T-helper 1 cell treated with Interleukin-12 subunit alpha and Interleukin-12 subunit beta and Interleukin-4 antibody, amounts not matched to agents 30 μg/mL and 1 μg/mL, for 36 hours (primary cell): ENCODE results near the gene MEAF6.
"Not testable (repeated sequence)": the region's sequence is repeated elsewhere in the genome, so short reads cannot be mapped to it uniquely, and the experiment has no call there.

Source experiments
- H3K27ac Mint-ChIP-seq: one replicate; pipeline ENCODE4 v1.8.0; 2021; ENCODE audit warnings: mild to moderate bottlenecking, mixed read lengths
- H3K27me3 Mint-ChIP-seq: one replicate; pipeline ENCODE4 v1.8.0; 2021; ENCODE audit warnings: low read depth, mixed read lengths
- H3K36me3 Mint-ChIP-seq: one replicate; pipeline ENCODE4 v1.8.0; 2021; ENCODE audit warnings: low read depth, mixed read lengths
- H3K4me1 Mint-ChIP-seq: one replicate; pipeline ENCODE4 v1.8.0; 2021; ENCODE audit warnings: low read depth, mixed read lengths
- H3K4me3 Mint-ChIP-seq: one replicate; pipeline ENCODE4 v1.8.0; 2021; ENCODE audit warnings: mild to moderate bottlenecking, moderate library complexity, mixed read lengths
- H3K9me3 Mint-ChIP-seq: one replicate; pipeline ENCODE4 v1.8.0; 2021; ENCODE audit warnings: mixed read lengths

MEAF6 gene

GRCh38 chr1:37514350-37515184 is at the start of gene MEAF6:
TSS of gene MEAF6 (minus strand) at chr1:37514766. CDS start at chr1:37514746, 20 bp downstream.
- H3K4me1 Mint-ChIP-seq: peaks cover 35% of the 10 kb centered on the region
- no peaks in the 10 kb centered on the region for H3K27me3 Mint-ChIP-seq
- H3K4me3 Mint-ChIP-seq: peak within 1 kb of the TSS; percentile 96
- peak within 1 kb of the TSS; percentile 89 for H3K27ac Mint-ChIP-seq
- H3K36me3 Mint-ChIP-seq: peaks cover 12% of the 10 kb centered on the region
- H3K9me3 Mint-ChIP-seq: no peaks in the 10 kb centered on the region

DNA sequence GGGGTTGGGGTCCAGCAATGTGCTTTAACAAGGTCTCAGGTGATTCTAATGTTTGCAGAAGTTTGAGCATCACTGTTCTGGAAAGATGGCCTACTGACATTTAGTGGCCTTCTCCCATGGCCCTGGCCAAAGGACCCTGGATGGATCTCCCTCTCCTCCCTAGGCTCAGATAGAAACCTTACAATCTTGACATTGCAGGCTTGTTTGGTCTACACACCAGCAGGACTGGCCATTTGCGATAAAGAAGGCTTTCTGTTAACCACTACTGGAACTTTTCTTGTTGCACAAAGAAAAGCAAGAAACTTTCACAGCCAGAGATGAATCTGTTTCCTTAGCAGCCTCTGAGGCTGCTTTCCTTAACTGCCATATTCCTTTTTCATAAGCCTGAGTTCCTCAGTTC is 48.4 kb upstream of the MEAF6 start:
- H3K27ac Mint-ChIP-seq: peak overlapping the region; percentile 18
- no peak overlapping the region for H3K4me3 Mint-ChIP-seq
- H3K27me3 Mint-ChIP-seq: no peaks in the 10 kb centered on the region

DNA sequence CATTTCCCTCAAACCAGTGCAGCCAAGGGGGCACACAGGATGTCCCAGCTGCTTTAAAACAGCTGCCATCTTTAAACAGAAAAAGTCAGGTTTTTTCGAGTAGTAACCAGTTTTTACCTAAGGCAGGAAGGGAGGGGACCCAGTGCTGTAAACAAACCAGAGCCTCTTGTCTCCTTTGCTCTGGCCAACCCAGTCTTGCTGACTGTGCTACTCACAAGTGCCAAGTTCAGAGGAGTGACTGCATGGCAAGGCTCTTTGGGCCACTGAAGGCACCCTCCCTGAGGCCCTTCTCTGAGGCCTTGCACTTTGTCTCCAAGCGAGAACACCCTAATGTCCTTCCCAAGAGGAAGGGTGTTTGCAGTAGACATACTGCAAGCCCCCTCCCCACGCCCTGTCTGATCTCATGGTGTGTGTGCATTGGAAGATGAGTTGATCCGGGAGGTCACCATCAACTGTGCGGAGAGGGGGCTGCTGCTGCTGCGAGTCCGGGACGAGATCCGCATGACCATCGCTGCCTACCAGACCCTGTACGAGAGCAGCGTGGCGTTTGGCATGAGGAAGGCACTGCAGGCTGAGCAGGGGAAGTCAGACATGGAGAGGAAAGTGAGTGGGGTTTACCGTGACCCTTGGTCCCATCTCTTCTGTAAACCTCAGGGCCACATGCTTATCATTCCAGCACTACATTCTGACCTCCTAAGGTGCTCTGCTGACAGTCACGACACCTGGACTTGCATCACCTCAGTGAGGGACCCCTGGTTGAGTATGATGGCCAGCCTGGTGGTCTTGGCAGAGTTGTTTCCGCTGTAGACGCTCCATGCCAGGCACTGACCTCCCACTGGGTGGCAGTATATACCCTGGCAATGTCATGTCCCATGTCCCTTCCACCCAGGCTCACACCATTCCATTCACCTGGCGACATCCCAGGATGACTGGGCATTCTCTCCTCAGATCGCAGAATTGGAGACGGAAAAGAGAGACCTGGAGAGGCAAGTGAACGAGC is 46.9 kb upstream of the MEAF6 start:
- H3K27me3 Mint-ChIP-seq: no peaks in the 10 kb centered on the region
- H3K27ac Mint-ChIP-seq: no peak overlapping the region
- no peak overlapping the region for H3K4me3 Mint-ChIP-seq
- peaks cover 6% of the 10 kb centered on the region for H3K4me1 Mint-ChIP-seq
- no peaks in the 10 kb centered on the region for H3K9me3 Mint-ChIP-seq
- peaks cover 12% of the 10 kb centered on the region for H3K36me3 Mint-ChIP-seq

More for the DNA sequence above, 48.4 kb upstream of the MEAF6 start:
- H3K4me1 Mint-ChIP-seq: peaks cover 4% of the 10 kb centered on the region
- no peaks in the 10 kb centered on the region for H3K9me3 Mint-ChIP-seq
- peaks cover 24% of the 10 kb centered on the region for H3K36me3 Mint-ChIP-seq

- H3K27me3 Mint-ChIP-seq: no peaks in the 10 kb centered on the region
Observed at GRCh38 chr1:37560401-37561132, 46.0 kb upstream of the MEAF6 start.

DNA sequence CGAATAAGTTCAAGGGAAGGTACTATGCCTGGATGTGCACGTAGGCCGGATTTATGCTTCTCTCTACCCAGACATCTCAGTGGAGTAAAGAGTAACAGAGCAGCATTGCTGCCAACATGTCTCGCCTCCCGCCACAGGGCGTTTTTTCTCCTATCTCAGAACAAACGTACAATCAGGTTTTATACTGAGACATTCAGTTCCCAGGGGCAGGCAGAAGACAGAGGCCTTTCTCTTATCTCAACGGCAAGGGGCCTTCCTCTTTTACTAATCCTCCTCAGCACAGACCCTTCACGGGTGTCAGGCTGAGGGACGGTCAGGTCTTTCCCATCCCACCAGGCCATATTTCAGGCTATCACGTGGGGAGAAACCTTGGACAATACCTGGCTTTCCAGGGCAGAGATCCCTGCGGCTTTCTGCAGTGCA is 45.4 kb upstream of the MEAF6 start:
- H3K4me1 Mint-ChIP-seq, H3K36me3 Mint-ChIP-seq, H3K9me3 Mint-ChIP-seq, H3K27me3 Mint-ChIP-seq, H3K4me3 Mint-ChIP-seq, H3K27ac Mint-ChIP-seq: not testable (repeated sequence)

More at GRCh38 chr1:37560401-37561132, 46.0 kb upstream of the MEAF6 start:
- Mint-ChIP-seq H3K36me3 (peaks cover 5% of the 10 kb centered on the region), H3K4me1 (peaks cover 9% of the 10 kb centered on the region), H3K9me3 (no peaks in the 10 kb centered on the region), H3K27ac (no peak overlapping the region), H3K4me3 (no peak overlapping the region)

GRCh38 chr1:37559080-37559479 is 44.5 kb upstream of the MEAF6 start:
- peaks cover 4% of the 10 kb centered on the region for H3K36me3 Mint-ChIP-seq
- H3K9me3 Mint-ChIP-seq: no peaks in the 10 kb centered on the region
- no peaks in the 10 kb centered on the region for H3K27me3 Mint-ChIP-seq
- H3K27ac Mint-ChIP-seq: no peak overlapping the region
- peaks cover 11% of the 10 kb centered on the region for H3K4me1 Mint-ChIP-seq
- H3K4me3 Mint-ChIP-seq: no peak overlapping the region

GRCh38 chr1:37558411-37558810 is 43.8 kb upstream of the MEAF6 start:
- Mint-ChIP-seq H3K4me3 (no peak overlapping the region), H3K27me3 (no peaks in the 10 kb centered on the region), H3K27ac (no peak overlapping the region), H3K36me3 (peaks cover 5% of the 10 kb centered on the region), H3K4me1 (peaks cover 12% of the 10 kb centered on the region), H3K9me3 (no peaks in the 10 kb centered on the region)

DNA sequence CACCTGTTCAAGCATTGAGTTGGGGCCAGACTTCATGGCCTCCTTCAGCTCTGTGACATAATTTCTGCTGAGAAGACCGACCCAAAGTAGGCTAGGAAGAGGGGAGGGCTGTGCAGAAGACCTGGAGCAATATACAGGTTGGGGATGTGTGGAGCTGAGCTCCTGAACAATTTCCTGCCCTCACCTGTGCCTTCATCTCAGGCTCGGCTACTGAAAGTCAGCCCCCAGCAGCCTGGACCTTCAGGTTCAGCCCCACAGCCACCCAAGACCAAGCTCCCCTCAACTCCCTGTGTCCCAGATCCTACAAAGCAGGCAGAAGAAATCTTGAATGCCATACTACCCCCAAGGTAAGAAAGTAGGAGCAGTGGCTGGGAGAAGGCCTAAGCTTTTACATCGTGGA is 42.8 kb upstream of the MEAF6 start:
- H3K4me3 Mint-ChIP-seq: no peak overlapping the region
- H3K36me3 Mint-ChIP-seq: peaks cover 11% of the 10 kb centered on the region
- no peak overlapping the region for H3K27ac Mint-ChIP-seq
- H3K27me3 Mint-ChIP-seq: no peaks in the 10 kb centered on the region
- peaks cover 20% of the 10 kb centered on the region for H3K4me1 Mint-ChIP-seq
- H3K9me3 Mint-ChIP-seq: no peaks in the 10 kb centered on the region

DNA sequence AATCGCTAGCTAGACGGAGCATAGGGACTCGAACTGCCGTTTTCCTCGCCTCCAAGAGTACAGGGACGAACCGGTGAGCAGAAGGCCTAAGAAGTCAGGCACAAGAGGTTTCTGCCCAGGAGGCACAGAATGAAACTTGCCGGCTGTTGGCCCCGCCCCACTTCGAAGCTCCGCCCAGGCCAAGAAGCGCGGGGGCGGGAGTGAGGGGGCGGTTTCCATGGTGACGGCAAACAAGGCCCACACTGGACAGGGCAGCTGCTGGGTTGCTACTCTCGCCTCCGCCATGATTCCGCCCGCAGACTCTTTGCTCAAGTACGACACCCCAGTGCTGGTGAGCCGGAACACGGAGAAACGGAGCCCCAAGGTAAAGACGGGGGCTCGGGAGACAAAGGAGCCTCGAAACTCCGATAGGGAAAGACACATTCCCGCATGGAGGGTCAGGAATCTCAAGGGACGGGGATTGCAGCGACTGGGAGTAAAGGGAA is 42.2 kb upstream of the MEAF6 start, which contains the start of gene DNALI1:
Gene DNALI1 (plus strand): TSS at position 229 of the 485 bp plus-strand sequence. CDS start 55 bp downstream, at position 284.
- peaks cover 14% of the 10 kb centered on the region for H3K36me3 Mint-ChIP-seq
- H3K4me3 Mint-ChIP-seq: no peak within 1 kb of the TSS
- H3K27ac Mint-ChIP-seq: no peak within 1 kb of the TSS
- peaks cover 26% of the 10 kb centered on the region for H3K4me1 Mint-ChIP-seq
- H3K27me3 Mint-ChIP-seq: no peaks in the 10 kb centered on the region
- H3K9me3 Mint-ChIP-seq: no peaks in the 10 kb centered on the region

DNA sequence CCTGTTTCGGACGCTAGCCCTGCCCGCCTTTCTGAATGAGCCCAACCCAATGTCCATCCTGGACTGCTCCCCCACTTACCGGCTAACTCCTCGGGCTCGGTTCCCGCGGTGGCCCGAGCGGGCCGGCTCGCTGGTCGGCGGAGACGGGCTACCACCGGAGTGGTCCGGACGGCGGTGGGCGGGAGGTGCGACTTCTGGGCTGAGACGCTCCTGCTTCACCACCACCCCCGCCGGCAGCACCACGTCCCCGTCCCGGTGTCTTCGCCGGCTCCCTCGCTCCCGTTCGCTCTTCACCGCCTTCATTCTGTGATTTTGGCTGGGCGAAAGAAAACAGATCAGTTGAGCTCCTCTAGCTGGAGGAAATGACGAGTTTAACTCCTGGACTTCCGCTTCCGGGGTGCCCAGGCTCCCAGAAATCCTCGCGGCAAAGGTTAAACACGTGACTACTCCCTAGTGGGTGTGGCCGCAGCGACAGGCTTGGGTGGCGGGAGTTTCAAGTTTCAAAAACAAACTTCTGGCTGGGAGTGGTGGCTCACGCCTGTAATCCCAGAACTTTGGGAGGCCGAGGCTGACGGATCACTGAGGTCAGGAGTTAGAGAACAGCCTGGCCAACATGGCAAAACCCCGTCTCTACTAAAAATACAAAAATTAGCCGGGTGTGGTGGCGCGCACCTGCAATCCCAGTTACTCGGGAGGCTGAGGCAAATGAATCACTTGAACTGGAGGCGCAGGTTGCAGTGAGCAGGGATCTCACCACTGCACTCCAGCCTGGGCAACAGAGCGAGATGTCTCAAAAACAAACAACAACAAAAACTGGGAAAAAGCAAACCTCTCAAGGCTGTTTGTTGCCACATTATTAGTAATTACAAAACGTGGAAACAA is 39.6 kb upstream of the MEAF6 start, which contains the start of gene SNIP1:
Gene SNIP1 (minus strand): TSS at position 367 of the 882 bp plus-strand sequence. CDS start 64 bp downstream, at position 303.
- H3K27ac Mint-ChIP-seq: peak within 1 kb of the TSS; percentile 99
- no peaks in the 10 kb centered on the region for H3K27me3 Mint-ChIP-seq
- H3K4me1 Mint-ChIP-seq: peaks cover 37% of the 10 kb centered on the region
- H3K9me3 Mint-ChIP-seq: no peaks in the 10 kb centered on the region
- peak within 1 kb of the TSS; percentile 99 for H3K4me3 Mint-ChIP-seq
- peaks cover 26% of the 10 kb centered on the region for H3K36me3 Mint-ChIP-seq

GRCh38 chr1:37553598-37553926 is 39.0 kb upstream of the MEAF6 start:
- H3K4me3 Mint-ChIP-seq: peak overlapping the region; percentile 99
- peak overlapping the region; percentile 99 for H3K27ac Mint-ChIP-seq
- H3K4me1 Mint-ChIP-seq: peaks cover 40% of the 10 kb centered on the region
- no peaks in the 10 kb centered on the region for H3K27me3 Mint-ChIP-seq
- H3K9me3 Mint-ChIP-seq: no peaks in the 10 kb centered on the region
- H3K36me3 Mint-ChIP-seq: peaks cover 32% of the 10 kb centered on the region

DNA sequence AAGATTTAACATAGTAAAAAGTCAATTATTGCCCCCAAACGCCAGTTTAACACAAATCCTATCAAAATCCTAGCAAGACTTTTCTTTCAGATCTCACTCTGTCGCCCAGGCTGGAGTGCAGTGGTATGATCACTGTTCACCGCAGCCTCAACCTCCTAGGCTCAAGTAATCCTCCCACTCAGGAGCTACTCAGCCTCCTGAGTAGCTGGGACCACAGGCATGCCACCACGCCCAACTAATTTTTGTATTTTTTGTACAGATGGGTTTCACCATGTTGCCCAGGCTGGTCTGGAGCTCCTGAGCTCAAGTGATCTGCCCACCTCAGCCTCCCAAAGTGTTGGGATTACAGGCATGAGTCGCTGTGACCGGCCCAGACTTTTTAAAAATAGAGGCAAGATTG is 34.8 kb upstream of the MEAF6 start:
- no peak overlapping the region for H3K4me3 Mint-ChIP-seq

GRCh38 chr1:37545019-37545418 is 30.5 kb upstream of the MEAF6 start:
- no peaks in the 10 kb centered on the region for H3K27me3 Mint-ChIP-seq
- peaks cover 15% of the 10 kb centered on the region for H3K4me1 Mint-ChIP-seq
- H3K27ac Mint-ChIP-seq: no peak overlapping the region
- no peaks in the 10 kb centered on the region for H3K9me3 Mint-ChIP-seq
- H3K4me3 Mint-ChIP-seq: no peak overlapping the region
- H3K36me3 Mint-ChIP-seq: peaks cover 39% of the 10 kb centered on the region

More for the DNA sequence above, 34.8 kb upstream of the MEAF6 start:
- Mint-ChIP-seq H3K36me3 (peaks cover 48% of the 10 kb centered on the region), H3K27ac (peak overlapping the region; percentile 68), H3K27me3 (no peaks in the 10 kb centered on the region), H3K9me3 (no peaks in the 10 kb centered on the region), H3K4me1 (peaks cover 38% of the 10 kb centered on the region)
